T-helper 1 cell treated with Interleukin-12 subunit alpha and Interleukin-12 subunit beta and Interleukin-4 antibody, amounts not matched to agents 30 ng/mL and 1 ng/mL, for 36 hours (primary cell): ENCODE results near the gene SPACA9. TPM values are rescaled to one million over a fixed set of nuclear protein-coding genes. Genes with fewer than 3 reads are reported as not detected.

ENCODE experiments used
- intact Hi-C: fragments of 100-400 bp; cut with micrococcal nuclease; formaldehyde crosslinking; loops from one replicate; pipeline ENCODE4 v1.15.1; 2024
- total RNA-seq: library from RNA; stranded (reverse); gene quantifications from 2 replicates; pipeline ENCODE4 v1.2.3, GENCODE V29; 2022

SPACA9 gene
- 1.1 and 1.5 TPM in 2 replicates for total RNA-seq

DNA sequence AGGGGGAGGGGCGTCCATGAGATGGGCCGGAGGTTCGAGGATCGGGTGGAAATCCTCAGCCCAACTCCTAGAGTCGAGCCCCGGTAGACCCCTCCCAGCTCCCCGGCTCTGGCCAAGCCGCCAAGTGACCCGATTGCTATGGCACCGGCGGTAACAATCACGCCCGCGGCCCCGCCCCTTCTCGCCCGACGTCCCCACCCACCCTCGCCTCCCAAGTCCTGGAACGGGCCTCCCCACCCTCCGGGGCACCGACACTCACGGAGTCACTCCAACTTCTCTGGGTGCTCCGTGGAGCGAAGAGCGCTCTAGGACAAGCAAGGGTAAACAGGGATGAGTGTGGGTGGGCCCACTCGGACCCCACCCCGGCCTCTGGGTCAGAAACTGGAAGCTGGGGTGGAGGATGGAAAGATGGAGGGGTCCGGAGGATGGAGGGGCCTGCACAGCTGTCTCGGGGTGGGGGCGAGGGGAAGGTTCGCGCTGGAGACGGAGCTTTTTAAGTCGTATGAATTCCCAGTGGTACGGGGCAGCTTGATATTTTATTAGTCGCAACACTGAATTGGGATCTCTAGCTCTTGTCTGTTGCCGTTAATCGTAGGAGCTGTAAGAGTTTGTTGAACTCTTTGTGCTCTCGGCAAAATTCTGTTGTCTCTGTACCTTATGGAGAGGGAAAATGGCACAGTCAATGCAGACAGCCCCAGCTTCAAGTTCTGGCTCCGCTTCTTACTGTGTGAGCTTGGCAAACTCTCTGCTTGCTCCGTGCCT is at the start of gene SPACA9:
Gene SPACA9 (plus strand): TSS at position 204 of the 762 bp plus-strand sequence. CDS start 5,050 bp downstream, outside the sequence.
- intact Hi-C loops, result loop anchor here (1.0 to 5.0 kb wide), 6 partner anchors 23 to 1752 kb away; partner anchors contain the start of genes GTF3C4, GTF3C5, NUP214 and TSC1

DNA sequence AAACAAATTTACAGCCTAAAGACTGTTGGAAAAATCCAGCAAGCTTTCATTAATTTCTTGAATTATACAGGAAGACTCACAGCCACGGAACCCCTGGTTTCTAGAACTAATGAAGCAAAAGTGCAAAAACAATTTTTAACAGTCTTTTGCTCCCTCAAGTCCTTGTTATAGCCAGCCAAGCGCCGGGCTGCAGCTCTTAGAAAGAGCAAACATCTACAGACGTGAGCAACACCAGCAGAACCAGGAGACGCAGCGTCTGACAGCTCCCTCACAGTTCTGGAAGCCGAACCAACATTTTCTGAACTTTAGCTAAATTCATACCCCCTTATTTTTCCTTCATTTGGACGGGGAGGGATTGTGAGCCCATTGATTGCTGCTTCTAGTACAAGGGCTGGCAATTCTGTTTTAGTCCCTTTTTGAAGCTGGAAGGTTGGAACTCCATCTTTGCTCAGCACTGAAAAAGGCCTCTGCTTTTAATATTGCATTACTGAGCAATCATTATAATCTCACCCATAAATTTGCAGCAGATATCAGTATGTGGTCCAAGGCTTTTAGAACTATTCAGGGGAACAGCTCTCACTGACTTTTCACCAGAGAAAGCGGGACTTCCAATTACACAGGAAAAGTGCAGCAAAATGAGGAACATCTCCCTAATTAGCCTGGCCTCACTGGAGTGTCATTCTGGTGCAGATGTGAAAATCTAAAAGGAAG is 46.4 kb upstream of the SPACA9 start:
- intact Hi-C loops, result no loop called here

DNA sequence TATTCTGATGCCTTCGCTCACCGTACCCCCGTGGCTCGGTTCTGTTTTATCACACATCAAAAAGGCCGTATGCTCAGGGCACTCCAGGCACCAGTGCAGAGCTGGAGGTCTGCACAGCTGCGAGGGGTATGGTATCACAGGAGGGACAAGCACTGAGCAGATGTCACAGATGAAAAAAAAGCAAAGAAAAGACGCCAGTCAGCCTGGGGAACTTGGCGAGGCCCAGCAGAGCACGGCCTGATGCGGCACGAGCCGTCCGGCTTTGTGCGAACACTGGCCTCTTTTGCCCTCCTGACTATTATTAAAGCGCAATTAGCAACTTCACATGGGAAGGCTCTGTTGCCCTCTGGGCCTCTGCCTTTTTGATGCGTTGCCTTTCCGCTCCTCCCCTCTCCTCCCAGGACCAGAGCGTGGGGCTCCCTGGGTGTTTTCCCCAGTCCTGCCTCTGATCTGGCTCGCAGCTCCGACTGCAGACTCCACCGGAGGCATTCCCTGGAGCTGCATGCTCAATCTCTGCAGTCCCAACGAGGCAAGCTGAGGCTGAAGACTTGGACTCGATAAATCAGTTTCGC is 45.1 kb upstream of the SPACA9 start:
- intact Hi-C loops, result no loop called here

DNA sequence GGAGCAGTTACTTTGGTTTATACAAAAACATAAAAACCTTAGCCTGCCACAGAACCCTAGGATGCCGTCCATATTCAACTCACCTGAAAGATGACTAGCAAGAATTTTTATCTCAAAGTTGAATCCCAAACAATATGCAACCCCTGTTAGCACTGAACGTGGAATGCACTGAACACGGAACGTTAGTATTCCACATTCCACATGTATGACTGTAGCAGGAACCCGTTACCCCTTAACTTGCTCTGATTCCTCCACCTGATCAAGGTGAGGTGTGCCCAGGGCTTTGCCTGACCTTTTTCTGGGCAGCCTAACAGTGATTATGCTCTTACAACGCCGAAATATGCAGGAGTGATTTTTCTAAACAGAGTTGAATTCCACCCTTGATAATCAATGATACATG is 44.4 kb upstream of the SPACA9 start:
- intact Hi-C loops, result no loop called here

DNA sequence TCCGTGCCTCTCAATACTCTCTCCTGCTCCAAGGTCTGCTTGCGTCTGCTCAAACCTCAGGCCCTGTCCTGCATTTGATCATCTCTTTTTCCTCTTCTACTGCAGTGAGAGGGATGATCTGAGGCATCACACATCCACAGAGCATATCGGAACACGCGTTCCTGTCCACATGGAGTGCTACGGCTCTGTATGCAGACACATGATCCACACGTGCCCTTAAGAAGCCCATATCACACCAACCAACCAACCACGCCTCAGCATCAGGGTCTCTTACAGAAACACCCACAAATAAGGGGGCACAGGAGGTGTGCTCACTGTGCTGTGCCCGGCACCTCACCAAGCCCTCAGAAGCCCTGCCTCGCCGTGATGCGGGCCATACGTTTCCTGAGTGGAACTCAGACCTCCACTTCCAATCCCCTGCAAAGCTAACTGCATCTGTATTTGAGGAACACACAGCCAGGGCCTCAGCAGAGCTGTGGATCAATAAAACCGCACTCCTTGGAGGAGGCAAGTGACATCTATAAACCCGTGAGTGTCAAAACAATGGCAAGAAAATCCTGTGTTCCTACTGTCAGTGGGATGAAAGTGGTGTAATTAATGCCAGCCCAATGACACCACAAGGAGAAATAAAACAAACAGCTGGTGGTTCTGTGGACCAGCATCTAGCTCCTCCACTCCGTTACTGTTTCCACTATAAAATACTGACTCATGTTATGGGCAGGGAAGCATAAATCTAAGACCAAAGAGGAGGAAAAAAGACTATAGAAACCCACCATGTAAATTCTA is 41.0 kb upstream of the SPACA9 start:
- intact Hi-C loops, result no loop called here

DNA sequence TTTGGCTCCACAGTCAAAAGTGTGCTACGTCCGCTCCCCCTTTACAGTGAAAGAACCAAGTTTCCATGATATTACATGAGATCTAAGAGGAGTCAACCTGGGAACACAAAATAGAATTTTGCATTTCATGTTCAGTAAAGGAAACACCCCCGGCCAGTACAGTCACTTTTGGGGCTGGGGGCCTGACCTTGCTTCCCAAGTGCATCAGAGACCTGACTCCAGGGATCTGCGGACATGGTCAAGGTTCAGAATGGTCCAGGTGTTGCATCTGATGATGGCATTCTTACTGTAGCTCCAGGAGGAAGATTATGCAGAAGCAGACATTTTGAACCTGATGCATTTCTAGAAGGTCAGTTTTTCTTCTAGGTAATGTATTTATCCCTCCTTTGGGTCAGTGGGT is 40.4 kb upstream of the SPACA9 start:
- intact Hi-C loops, result no loop called here

DNA sequence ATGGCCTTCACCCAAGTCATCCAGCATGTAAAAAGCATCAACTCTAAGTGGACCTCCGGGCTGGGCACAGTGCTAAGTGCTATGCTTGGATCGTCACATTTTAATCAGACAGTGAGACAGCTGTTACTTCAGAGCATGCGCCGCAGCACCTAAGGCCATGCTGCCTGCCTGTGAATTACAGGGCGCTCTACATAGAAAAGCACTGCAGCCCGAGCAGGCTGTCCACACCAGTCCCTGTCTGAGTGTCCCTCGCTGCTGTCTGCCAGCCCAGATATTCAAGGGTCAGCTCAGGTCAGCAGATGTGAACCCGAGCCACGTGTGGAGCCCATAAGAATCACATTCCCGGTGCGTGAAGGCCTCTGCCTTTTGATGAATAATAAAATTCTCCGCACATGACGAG is 37.7 kb upstream of the SPACA9 start:
- intact Hi-C loops, result no loop called here

DNA sequence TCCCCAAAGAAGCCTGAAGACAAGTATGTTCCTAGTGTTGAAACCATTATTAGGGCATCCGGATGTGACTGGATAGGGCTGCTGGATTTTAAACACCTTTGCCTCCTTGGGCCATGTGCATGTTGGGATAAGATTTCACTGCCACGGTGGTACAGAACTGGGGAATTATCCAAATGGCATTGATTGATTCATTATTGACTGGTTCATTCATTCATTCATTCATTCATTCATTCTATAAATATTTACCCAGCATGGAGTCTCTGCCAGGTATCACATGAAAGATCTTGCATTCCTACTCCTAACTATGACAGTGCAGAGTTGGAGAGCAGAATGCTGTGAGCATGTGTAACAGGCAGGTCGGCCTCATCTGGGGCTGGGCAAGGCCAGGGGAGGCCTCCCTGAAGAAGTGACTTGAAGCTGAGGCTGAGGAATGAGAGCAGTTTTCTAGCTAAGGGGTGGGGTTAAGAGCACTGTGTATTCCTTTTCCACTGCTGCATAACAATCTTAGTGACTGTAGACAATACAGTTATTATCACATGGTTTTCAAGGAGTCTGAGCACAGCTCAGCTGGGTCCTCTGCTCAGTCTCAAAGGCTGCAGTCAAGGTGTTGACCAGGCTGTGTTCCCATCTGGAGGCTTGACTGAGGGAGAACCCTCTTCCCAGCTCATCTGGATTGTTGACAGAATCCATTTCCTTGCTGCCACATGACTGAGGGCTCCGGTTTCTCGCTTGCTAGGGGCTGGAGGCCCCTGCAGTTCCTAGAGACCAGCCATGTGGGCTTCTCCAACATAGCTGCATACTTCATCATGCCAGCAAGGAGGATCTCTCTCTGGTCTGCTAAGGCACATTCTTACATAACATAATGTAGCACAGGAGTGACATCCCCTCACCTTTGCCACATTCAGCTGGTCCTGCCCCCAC is 36.3 kb upstream of the SPACA9 start:
- intact Hi-C loops, result no loop called here

DNA sequence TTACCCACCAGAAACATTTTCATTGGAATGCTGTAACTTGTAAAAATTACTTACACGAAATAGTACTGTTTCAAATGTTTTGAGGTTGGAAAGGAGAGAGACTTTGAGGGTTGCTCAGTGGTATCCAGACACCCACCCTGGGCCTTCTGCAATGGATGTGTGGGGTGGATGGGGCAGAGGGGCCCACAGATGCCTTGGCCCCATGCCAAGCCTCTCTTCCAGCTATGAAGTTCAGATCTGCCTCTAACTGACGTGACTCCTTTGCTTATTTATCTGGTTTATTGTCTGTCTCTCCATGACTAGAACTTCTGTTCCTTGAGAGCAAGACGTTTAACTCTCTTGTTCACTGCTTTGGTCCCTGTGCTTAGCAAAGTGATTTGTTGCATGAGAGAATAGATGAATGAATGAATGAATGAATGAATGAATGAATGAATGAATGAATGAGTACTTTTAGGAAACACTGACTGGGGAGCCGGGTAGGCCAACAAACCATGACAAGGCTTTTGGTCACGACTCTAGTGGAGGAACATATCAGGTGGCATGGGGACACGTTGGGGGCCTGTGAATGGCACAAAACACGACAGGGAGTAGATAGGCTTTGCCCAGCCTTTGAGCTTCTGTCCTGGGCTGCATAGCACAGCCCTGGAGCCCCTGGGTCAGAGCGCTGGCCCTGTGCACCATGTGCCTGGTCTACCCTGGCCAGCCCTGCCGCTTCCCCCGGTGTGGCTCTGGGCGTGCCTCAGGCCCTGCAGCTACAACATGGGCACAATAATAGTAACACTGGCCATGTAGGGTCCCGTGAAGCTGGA is 32.4 kb upstream of the SPACA9 start:
- intact Hi-C loops, result loop anchor here (5.0 kb wide), 1 partner anchor 126 kb away; no protein-coding TSS in a partner anchor

DNA sequence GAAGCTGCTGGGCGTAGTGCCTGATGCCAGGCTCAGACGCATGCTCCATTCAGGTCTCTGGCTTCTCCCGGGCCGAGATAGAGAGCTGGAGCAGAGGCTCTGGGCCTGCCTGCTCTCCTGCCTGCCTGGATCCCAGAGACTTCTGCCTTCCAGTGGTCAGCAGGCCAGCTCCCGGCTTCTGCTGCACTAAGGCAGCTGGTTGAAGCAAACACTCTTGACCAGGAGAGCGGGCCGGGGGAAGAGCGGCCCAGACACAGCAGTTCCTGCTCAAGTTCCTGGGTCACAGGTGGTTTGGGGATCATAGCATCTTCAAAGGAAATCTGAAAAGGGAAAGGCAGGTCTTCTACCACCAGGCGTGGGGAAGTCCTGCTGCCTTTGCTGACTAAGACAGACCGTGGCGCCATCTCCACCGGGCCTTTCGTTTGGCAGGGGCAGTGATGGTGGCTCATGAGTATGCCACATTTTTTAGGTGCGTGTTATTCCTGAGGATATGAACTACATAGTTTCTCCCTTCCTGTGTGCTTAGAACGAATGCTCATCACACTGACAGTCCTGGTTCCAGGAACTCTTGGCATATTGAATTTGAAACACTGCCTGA is 31.7 kb upstream of the SPACA9 start:
- intact Hi-C loops, result loop anchor here (5.0 kb wide), 1 partner anchor 125 kb away; no protein-coding TSS in a partner anchor

DNA sequence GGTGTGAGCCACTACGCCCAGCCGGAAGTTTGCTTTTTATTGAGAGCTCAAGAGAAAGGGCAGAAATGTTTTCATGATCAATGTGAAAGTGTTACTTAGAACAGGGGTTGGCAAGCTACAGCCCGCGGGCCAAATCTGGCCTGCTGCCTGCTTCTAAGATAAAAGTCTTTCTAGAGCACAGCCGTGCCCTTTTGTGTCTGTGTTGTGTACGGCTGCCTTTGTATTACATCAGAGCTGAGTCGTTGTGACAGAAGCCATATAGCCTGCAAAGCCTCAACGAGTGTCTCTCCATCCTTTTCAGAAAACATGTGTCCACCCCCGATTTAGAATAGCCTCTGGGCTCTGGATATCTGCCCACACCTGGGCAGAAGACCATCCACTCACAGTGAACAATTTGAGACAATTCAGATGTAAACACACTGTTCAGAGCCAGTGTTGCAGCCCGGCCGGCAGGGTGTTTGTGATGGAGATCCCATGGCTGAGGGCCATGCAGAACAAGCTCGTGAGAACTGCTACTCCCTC is 29.5 kb upstream of the SPACA9 start:
- intact Hi-C loops, result loop anchor here (1.0 to 5.0 kb wide), 2 partner anchors 53 to 123 kb away; no protein-coding TSS in a partner anchor

DNA sequence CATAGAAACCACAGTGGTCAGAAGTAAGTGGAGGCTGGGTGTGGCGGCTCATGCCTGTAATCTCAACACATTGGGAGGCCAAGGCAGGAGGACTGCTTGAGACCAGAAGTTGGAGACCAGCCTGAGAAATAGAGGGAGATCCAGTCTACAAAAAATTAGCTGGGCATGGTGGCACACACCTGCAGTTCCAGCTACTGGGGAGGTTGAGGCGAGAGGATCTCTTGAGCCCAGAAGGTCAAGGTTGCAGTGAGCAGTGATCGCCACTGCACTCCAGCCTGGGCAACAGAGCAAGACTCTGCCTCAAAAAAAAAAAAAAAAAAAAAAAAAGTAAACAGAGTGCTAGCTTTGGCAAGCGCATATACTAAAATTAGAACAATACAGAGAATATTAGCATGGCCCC is 25.2 kb upstream of the SPACA9 start:
- intact Hi-C loops, result no loop called here

DNA sequence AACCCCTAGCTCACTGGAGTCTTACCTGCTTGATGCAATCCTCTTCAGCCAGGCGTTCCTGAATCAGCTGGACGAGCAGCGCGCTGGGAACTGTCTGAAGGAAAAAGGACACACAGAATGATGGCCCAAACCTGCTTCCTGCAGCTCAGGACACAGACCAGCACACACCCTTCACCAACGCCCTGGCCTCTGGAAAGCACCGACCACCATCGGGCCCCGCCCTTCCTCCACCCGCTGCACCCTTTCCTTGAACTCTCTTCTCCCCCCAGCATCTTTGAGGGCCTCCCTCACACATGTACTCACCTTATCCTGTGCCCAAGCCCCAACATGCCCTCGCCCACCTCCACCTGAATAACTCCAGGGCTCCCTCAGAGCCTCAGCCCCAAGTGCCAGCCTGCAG is 23.9 kb upstream of the SPACA9 start:
- intact Hi-C loops, result no loop called here

DNA sequence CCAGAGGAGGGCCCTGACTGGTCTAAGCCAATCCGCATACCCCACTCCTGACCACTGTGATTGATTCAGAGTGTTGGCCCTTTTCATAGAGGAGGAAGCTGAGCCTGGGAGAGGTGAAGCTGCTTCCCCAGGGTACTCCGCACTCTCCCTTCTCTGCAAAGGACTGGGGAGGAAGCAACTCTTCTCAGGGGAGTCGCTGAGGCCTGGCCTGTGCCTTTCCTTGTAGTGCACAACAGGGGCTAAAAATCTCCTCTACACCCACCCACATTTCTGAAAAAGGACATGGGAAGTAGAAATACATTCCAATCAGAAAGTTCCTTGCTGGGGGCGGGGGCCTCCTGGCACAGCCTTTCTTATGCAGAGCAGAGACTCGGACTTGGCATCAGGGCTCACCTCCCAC is 22.8 kb upstream of the SPACA9 start:
- intact Hi-C loops, result no loop called here

DNA sequence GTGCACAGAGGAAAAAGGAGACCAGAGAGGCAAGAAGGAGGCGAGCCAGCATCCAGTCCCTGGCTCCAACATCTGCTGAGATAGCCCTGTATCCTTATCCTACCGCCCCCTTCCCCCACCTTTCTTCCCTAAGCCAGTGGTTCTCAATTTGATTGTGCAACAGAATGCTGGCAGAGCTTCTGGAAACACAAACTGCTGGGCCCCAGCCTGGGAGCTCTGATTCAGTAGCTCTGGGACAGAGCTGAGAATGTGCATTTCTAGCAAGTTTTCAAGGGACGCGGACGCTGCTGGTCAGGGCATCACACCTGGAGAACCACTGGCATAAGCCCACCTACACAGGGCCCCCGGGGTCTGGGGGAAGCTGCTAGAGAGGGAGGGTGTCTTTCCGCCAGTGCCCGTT is 21.7 kb upstream of the SPACA9 start:
- intact Hi-C loops, result no loop called here

DNA sequence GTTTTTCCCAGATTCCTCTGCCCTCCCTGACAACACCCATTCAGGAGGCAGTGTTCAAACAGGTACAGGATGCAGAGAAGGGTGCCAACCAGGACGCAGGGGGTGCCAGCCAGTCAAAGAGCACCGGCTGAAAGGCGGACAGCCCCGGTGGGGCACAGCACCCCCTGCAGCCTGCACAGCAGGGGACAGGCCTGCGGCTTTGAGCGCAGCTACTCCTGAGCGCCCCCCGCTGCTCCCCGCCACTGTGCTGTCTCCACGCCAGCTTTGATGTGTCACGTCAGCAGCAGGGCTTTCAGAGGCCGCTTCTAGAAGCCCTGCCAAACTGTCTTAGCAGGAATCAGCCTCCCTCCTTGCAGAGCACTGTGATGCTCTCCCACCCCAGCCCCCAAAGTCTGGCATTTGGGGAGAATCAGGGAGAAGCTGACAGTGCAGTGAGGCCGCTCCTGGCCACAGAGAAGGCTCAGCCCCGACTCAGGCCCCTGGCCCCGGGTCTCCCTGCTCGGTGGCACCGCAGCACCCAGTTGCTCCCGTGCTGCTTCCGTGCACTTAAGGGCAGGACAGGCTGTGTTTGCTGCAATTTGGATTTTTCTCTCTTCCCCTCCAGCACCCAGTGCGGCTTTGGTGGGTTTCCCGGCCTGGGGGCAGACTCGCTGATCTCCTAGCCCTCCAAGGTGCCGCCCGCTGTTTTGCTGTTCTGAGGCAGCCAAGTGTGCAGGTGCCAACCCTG is 20.9 kb upstream of the SPACA9 start:
- intact Hi-C loops, result no loop called here

DNA sequence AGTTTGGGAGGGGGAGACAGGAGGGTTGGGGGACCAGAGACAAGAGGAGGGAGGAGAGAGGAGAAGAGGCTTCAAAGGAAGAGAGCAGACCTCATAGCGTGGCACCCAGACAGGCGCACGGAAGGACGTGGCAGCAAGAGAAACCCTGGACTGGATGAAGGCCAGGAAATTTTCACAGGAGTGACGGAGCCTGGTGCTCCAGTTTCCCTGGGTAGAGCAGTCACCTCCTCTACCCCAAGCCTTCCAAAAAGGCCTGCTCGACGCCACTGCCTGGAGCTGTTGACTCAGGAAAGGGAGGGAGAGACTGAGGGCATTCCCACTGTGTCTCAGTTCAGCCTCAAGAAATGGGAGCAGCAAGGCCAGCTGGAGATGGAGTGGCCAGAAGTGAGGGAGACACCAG is 19.9 kb upstream of the SPACA9 start:
- intact Hi-C loops, result no loop called here

DNA sequence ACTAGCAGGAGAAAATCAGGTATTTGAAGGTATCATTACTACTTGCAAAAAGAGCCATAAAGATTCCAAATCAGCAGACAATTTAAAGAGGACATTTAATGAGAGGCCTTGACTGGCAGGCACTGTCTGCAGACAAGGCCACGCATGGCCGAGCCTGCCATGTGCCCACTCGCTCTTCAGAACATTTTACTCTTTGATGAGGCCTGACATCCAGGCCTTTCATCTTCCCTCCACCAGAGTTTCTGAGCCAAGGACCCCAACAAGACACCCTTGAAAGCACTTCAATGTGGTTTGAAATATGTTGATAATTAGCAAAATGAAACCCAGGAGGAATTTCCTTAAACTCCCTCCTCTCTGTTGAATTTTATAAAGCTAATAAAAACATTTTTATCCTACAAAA is 17.0 kb upstream of the SPACA9 start:
- intact Hi-C loops, result no loop called here
